ENCODE measurements around the gene NUP107.

The NUP107 gene

GRCh38 chr12:68791897-68792481, 105.2 kb downstream of the NUP107 start:
- no peak for DNase-seq
- intact Hi-C loops (cut with DNase I) = no loop called here

- intact Hi-C loops (cut with DNase I) = no loop called here
- DNase-seq = no peak
Measured at GRCh38 chr12:68792952-68793351, 106.2 kb downstream of the NUP107 start.

- DNase-seq = no peak
- intact Hi-C loops (cut with DNase I) = no loop called here
Measured at GRCh38 chr12:68793436-68793835, 106.7 kb downstream of the NUP107 start.

DNA sequence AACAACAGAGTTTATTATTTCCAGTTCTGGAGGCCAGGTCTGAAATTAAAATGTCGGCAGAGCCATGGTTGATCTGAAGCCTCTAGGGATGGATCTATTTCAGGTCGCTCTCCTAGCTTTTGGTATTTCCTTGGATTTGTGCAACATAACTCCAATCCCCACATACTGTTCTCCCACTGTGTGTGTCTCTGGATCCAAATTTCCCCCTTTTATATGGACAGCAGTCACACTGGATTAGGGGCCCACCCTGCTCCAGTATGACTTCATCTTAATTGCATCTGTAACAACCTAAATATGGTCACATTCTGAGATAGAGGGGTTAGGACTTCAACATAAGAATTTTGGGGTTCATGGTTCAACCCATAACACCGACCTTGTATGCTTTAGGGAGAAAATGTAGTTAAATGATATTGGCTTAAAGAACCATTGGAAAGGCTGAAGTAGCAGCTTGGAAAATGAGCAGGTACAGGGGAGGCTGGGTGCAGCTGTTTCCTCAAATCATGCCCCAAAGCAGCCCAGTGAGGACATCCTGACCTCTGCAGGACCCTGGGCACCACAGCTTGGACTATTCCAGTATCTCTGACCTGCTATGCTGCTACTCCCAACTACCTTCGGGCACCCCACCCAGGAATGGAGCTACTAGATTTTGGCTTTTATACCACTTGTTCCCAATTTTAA, 107.3 kb downstream of the NUP107 start:
- intact Hi-C loops (cut with DNase I) = no loop called here
- DNase-seq = no peak

DNA sequence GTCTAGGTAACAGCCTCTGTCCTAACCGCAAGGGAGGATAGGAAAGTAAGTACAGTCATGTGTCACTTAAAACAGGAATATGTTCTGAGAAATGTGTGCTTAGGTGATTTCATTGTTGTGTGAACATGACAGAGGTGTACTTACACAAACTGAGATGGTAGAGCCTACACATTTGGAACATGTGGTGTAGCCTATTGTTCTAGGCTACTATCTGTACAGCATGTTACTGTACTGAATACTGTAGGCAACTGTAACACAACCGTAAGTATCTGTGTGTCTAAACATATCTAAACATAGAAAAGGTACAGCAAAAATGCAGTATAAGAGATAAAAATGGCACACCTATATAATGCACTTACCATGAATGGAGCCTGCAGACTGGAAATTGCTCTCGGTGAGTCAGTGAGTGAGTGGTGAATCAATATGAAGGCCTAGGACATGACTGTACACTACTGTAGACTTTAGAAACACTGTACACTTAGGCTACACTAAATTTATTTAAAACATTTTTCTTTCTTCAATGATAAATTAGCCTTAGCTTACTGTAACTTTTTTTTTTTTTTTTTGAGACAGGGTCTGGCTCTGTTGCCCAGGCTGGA, 108.0 kb downstream of the NUP107 start:
- intact Hi-C loops (cut with DNase I) = no loop called here
- no peak for DNase-seq
